ENCODE measurements around the gene GDF9. TPM values are rescaled to one million over a fixed set of nuclear protein-coding genes. Genes with fewer than 3 reads are reported as not detected.

Gene GDF9
- total RNA-seq, 1 experiment from 2014 or later = 0.24 TPM

- Histone ChIP-seq H3K23ac (ENCODE audit: insufficient read length, low read depth, low read length) (no peak overlapping the region), H4K20me1 (ENCODE audit: control insufficient read depth, insufficient read depth, insufficient read length) (no peaks in the 10 kb centered on the region), H4K8ac (replicated peaks; ENCODE audit: insufficient read length, low read depth, low read length) (no peak overlapping the region), H3K18ac (ENCODE audit: insufficient read length, low read depth, low read length) (no peak overlapping the region), H2BK120ac (ENCODE audit: low read depth, low read length, poor library complexity, severe bottlenecking) (no peak overlapping the region), H3K27ac (ENCODE audit: insufficient read length, low read depth, low read length) (no peak overlapping the region), H3K56ac (ENCODE audit: insufficient read length, low read depth, low read length) (no peak overlapping the region), H3K4me1 (ENCODE audit: insufficient read depth, low read length) (no peaks in the 10 kb centered on the region), H2BK15ac (ENCODE audit: low read depth, low read length) (no peak overlapping the region), H3K4ac (ENCODE audit: low read depth, low read length) (no peak overlapping the region), H2BK12ac (ENCODE audit: insufficient read length, low read depth, low read length) (no peak overlapping the region), H4K5ac (ENCODE audit: insufficient read length, low read depth, low read length) (no peak overlapping the region), H3K23me2 (ENCODE audit: insufficient read length, low read depth, low read length, poor library complexity, severe bottlenecking) (peaks cover 2% of the 10 kb centered on the region), H3K9me3 (ENCODE audit: control insufficient read depth, low read depth, low read length) (no peaks in the 10 kb centered on the region), H3K9ac (ENCODE audit: extremely low read depth, insufficient read length, low read length) (no peak overlapping the region), H3K79me2 (ENCODE audit: insufficient read depth, low read length) (peaks cover 3% of the 10 kb centered on the region; the same call in 1 of the 2 replicates), H2AFZ (ENCODE audit: low read length) (no peak overlapping the region), H3K14ac (ENCODE audit: insufficient read depth, low read length) (no peak overlapping the region), H4K91ac (ENCODE audit: insufficient read length, low read depth, low read length) (no peak overlapping the region), H3T11ph (ENCODE audit: low read length) (no peak overlapping the region), H3K27me3 (ENCODE audit: insufficient read depth, low read length) (no peaks in the 10 kb centered on the region), H2BK20ac (ENCODE audit: low read depth, low read length, poor library complexity, severe bottlenecking) (no peak overlapping the region), H3K79me1 (ENCODE audit: insufficient read depth, low read depth, low read length, poor library complexity, severe bottlenecking) (no peaks in the 10 kb centered on the region), H2AK5ac (ENCODE audit: insufficient read length, low read length) (no peak overlapping the region), H2BK5ac (ENCODE audit: insufficient read length, low read length) (no peak overlapping the region), H3K4me2 (ENCODE audit: insufficient read depth, insufficient read length, low read length) (no peak overlapping the region)
- Mint-ChIP-seq H3K27ac (peak overlapping the region in 2 of 3 experiments; percentile 11 to 52; a peak in 3 of 7 replicates), H3K4me1 (peaks cover 7 to 8% of the 10 kb centered on the region in 2 experiments), H3K9me3 (no peaks in the 10 kb centered on the region; a peak in 1 of 5 replicates), H3K36me3 (ENCODE audit: insufficient read depth in 1 of 3, low read depth in 3 of 3) (peaks cover 14 to 39% (median 24%) of the 10 kb centered on the region in 3 experiments), H3K27me3 (ENCODE audit: low read depth) (no peaks in the 10 kb centered on the region), H3K4me3 (no peak overlapping the region)
- WGBS (ENCODE audit: extremely low coverage, insufficient read length, low lambda C conversion rate) = no CpG with 5 or more reads among the region's 5 CpGs
- no peak for DNase-seq
- TF ChIP-seq, protein P1, sequence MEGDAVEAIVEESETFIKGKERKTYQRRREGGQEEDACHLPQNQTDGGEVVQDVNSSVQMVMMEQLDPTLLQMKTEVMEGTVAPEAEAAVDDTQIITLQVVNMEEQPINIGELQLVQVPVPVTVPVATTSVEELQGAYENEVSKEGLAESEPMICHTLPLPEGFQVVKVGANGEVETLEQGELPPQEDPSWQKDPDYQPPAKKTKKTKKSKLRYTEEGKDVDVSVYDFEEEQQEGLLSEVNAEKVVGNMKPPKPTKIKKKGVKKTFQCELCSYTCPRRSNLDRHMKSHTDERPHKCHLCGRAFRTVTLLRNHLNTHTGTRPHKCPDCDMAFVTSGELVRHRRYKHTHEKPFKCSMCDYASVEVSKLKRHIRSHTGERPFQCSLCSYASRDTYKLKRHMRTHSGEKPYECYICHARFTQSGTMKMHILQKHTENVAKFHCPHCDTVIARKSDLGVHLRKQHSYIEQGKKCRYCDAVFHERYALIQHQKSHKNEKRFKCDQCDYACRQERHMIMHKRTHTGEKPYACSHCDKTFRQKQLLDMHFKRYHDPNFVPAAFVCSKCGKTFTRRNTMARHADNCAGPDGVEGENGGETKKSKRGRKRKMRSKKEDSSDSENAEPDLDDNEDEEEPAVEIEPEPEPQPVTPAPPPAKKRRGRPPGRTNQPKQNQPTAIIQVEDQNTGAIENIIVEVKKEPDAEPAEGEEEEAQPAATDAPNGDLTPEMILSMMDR (conservative IDR thresholded peaks at IDR 0.05) = no peak
These were observed 5.4 kb upstream of the GDF9 start for GRCh38 chr5:132871459-132872284.
